Endometrial microvascular endothelial cells (primary cell): Measurements from ENCODE around the gene HCAR3. TPM values are rescaled to one million over a fixed set of nuclear protein-coding genes. Genes with fewer than 3 reads are reported as not detected.
"Not testable (repeated sequence)": the region's sequence is repeated elsewhere in the genome, so short reads cannot be mapped to it uniquely, and the experiment has no call there.

ENCODE experiments used
- in situ Hi-C: cut with HindIII; loops from 2 replicates; pipeline ENCODE4 v1.10.0; 2017; ENCODE audit warnings: low sequenced_read_pairs, low pct_unique_long_range_greater_than_20kb; ENCODE audit errors: inconsistent ontology term
- total RNA-seq: library from RNA; depleted of rRNA; stranded (reverse); fragments of >200 nt; gene quantifications from one replicate; pipeline ENCODE4 v1.2.3, GENCODE V29; 2015; ENCODE audit errors: inconsistent ontology term

HCAR3 gene
- total RNA-seq, 1 donor from 2014 or later = not detected

DNA sequence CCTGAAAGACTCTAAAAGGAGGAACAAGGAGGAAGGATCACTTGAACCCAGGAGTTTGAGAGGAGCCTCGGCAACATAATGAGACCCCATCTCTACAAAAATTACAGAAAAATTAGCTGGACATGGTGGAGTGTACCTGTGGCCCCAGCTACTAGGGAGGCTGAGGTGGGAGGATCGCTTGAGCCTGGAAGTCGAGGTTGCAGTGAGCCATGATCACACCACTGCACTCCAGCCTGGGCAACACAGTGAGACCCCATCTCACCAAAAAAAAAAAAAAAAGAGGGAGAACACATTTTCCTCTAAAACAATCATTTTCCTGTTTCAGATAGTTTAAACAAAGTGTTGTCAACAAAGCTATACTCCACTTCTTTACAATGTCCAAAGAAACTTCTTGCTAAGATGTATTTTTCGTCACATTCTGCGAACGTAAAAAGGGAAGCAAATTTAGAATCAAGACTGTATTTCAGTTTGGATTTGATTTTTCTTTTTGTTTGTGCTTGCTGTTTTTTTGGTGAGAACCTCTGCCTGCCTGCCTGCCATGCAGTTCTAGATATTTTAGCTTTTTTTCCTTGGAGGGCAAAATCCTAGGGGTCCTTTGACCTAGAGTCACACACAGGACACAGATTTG, 9.0 kb upstream of the HCAR3 start:
- in situ Hi-C loops = no loop called here

DNA sequence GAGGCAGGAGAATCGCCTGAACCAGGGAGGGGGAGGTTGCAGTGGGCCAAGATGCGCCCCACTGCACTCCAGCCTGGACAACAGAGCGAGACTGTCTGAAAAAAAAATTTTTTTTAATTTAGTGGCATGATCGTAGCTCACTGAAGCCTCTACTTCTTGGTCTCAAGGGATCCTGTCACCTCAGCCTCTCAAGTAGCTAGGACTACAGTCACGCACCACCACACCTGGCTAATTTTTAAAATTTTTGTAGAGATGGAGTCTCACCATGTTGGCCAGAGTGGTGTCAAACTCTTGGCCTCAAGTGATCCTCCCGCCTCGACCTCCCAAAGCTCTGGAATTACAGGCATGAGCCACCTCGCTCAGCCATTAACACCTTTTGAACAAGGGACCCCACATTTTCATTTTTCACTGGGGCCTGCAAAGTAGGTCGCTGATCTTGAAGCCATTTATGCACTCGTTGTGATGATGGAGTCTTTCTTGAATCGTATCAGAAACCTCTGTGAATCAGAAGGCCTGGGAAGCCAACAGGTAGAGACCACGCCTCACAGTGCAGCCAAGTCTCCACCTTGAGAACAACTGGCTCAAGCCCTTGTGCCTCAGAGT, 8.1 kb upstream of the HCAR3 start:
- in situ Hi-C loops = no loop called here

DNA sequence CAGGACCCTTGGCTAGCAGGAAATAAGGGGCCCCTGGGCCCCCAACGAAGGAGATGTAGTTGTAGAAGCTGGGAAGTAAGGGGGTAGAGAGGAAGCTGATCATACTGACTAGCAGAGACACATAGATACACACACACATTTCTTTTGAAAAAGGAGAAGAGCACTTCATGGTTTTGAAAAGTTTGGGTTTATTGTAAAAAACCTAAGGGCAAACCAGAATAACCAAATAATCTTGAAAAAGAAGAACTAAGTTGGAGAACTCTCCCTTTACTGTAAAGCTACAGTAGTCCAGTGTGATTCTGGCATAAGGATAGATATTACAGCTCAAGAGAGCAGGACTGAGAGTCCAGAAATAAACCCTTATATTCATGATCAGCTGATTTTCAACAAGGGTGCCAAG, 5.8 kb upstream of the HCAR3 start:
- in situ Hi-C loops = no loop called here

DNA sequence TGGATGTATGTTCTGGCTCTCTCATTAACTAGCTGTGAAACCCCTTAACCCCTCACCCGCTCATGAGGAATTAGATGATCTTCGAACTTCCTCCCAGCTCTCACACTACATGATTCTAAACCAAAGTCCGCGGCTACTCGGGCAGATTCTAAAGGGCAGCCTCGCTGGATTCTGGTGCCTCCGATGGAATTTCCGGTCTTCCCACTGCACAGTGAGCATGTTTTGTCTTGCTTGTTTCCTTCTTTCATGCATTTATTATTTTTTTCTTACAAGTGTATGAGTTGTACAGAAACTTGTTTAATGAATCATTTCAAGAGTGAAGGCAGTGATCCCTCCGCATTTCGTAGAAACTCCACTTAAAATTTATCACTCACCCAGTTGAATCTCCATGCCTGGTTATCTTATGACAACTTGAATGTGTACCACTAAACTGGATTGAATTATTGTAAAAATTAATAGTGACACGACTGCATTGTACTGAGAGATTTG, 4.5 kb upstream of the HCAR3 start:
- in situ Hi-C loops = no loop called here

DNA sequence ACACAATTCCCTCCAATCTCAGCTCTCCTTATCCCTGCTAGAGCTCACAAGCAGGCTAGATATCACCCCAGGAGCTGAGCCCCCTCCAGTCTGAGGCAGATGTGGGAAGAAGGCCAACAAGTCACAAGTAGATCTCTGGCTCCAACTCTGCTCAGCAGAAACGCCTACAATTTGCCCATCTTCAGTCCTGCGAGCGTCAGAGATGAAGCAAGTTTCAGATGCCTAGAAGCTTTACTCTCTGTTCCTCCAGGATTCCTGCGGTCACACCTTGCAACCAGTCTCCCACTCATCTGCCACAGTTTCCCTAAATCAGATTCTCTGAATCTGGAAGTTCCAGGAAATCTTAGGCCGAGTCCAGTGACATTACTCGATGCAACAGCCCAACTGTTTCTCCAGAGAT, 1.4 kb downstream of the HCAR3 start:
- in situ Hi-C loops = not testable (repeated sequence)

DNA sequence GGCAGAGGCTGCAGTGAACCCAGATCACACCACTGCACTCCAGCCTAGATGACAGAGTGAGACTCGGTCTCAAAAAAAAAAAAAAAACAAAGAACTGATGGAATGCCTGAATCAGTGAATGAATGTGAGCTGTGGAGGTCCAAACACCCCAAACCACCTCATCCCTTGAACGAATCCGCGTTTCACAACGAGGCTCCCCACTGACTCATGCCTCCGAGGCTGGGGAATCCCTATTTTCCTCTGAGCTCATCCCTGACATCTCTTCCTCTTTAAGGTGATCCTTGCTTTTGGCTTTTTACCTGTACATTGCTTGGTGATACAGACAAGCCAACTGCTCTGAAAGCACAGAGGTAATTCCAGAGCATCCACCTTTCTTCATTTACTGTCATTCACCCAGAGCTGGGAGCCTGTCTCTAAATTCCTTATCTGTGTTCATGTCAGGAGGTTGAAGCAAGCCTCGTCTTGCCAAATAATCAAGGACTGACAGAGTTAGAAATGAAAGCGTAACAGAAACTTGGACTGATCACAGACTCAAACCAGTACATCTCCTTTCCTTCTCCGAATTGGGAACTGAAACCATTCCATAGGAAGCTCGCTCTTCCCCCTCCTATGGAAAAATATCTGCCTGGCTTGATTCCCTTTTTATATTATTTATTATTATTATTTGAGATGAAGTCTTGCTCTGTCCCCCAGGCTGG, 3.0 kb downstream of the HCAR3 start:
- in situ Hi-C loops = not testable (repeated sequence)

DNA sequence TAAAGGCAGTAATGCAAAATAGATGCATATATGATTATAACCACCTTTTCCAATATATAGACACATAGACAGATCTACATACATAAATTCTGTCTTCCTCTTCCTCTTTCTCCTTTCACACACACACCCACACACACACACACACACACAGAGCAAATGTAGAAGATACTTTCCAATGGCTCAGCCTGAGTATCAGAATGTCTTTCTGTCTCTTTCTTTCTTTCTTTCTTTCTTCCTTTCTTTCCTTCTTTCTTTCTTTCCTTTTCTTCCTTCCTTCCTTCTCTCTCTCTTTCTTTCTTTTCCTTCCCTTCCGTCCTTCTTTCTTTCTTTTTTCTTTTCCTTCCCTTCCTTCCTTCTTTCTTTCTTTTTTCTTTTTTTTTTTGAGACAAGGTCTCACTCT, 5.3 kb downstream of the HCAR3 start:
- in situ Hi-C loops = not testable (repeated sequence)

DNA sequence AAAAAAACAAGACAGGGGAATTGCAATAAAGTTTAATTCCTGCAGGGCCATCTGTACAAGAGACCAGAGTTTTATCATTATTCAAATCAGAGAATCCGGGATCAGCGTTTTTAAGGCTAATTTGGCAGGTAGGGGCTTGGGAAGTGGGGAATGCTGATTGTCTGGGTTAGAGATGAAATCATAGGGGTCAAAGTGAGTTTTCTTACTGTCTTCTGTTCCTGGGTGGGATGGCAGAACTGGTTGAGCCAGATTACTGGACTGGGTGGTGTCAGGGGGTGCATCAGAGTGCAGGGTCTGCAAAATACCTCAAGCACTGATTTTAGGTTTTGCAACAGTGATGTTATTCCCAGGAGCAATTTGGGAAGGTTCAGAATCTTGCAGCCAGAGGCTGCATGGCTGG, 6.3 kb downstream of the HCAR3 start:
- in situ Hi-C loops = not testable (repeated sequence)

DNA sequence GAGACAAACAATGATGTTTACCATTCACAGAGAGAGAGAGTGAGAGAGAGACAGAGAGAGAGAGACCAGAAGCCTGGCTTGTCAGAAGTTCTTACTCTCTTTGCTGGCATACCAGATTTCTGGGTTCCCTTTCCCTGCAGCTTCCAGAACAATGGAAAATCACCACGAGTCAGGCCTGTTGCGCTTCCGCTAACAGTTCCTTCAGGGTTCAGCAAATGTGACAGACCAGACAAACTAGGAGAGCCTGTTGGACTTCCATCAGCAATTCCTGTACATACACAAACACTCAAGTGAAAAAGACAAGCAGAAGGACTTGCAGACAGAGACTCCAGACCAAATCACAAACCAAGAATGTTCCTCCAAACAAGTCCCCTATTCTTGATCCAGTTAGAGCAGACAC, 7.3 kb downstream of the HCAR3 start:
- in situ Hi-C loops = not testable (repeated sequence)

DNA sequence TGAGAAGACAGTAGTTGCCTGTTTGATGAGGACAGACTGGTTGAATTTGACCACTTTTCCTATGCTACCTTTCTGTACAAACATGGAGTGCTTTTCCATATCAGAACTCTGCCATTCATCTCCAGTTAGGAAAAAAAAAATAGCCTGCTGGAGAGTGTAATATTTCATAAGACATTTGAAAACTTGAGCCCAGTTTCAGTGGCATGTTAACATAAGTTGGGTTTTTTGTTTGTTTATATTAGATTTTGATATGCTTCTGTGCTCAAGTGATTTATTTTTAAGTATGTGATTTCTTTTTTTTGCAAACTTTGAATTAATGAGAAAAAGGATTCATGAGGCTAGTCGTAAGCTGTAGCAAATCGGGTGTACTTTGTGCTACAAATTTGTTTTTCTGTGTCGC, 12.8 kb downstream of the HCAR3 start:
- in situ Hi-C loops = not testable (repeated sequence)

DNA sequence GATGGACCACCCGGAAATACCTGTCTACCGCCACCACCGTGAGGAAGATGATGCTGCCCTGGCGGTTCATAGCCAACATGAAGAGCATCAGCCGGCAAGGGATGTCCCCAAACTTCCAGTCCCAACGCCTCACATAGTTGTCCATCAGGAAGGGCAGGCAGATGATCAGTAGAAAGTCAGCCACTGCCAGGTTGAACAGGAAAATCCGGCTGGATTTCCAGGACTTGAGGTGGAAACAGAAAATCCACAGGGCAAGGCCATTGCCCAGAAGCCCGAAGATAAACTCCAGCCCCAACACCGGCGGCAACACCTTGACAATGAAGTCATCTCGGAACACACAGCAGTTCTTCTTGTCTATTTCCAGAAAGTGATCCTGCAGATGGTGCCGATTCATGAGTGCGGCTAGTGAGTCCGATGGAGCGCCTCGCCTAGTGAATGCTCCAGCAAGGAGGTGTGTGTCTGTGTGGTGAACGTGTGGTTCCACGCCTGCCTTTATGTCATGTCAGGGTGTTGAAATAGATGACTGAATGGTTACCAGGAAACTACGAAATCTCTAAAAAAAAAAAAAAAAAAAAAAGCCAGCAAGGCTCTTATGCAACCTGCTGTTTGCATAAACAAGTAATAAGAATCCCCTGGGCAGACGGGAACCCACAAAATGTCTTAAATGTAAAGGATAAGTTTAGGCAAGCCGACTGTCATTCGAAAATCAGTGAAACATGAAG, 13.6 kb downstream of the HCAR3 start, which contains the start of gene HCAR2:
Gene HCAR2, minus strand, starts transcription at position 468 of the 722 bp plus-strand sequence. Its CDS starts 74 bp downstream, at position 394.
- in situ Hi-C loops = not testable (repeated sequence)

DNA sequence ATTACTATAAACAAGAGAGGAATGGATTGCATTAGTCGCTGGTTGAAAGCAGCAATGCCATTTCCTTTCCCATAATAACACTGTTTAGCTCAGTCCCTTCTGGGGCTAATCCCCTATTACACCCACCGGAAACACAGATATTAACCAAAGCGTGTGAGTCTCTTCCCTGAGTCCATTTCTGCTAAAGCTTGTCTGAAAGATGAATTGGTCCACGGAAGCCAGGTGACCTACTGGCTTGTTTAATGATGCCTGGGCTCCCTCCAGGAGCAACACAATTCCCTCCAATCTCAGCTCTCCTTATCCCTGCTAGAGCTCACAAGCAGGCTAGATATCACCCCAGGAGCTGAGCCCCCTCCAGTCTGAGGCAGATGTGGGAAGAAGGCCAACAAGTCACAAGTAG, 15.1 kb downstream of the HCAR3 start:
- in situ Hi-C loops = not testable (repeated sequence)

DNA sequence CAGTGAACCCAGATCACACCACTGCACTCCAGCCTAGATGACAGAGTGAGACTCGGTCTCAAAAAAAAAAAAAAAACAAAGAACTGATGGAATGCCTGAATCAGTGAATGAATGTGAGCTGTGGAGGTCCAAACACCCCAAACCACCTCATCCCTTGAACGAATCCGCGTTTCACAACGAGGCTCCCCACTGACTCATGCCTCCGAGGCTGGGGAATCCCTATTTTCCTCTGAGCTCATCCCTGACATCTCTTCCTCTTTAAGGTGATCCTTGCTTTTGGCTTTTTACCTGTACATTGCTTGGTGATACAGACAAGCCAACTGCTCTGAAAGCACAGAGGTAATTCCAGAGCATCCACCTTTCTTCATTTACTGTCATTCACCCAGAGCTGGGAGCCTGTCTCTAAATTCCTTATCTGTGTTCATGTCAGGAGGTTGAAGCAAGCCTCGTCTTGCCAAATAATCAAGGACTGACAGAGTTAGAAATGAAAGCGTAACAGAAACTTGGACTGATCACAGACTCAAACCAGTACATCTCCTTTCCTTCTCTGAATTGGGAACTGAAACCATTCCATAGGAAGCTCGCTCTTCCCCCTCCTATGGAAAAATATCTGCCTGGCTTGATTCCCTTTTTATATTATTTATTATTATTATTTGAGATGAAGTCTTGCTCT, 16.4 kb downstream of the HCAR3 start:
- in situ Hi-C loops = not testable (repeated sequence)

DNA sequence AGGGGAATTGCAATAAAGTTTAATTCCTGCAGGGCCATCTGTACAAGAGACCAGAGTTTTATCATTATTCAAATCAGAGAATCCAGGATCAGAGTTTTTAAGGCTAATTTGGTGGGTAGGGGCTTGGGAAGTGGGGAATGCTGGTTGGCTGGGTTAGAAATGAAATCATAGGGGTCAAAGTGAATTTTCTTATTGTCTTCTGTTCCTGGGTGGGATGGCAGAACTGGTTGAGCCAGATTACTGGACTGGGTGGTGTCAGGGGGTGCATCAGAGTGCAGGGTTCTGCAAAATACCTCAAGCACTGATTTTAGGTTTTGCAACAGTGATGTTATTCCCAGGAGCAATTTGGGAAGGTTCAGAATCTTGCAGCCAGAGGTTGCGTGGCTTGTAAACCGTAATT, 19.7 kb downstream of the HCAR3 start:
- in situ Hi-C loops = not testable (repeated sequence)

DNA sequence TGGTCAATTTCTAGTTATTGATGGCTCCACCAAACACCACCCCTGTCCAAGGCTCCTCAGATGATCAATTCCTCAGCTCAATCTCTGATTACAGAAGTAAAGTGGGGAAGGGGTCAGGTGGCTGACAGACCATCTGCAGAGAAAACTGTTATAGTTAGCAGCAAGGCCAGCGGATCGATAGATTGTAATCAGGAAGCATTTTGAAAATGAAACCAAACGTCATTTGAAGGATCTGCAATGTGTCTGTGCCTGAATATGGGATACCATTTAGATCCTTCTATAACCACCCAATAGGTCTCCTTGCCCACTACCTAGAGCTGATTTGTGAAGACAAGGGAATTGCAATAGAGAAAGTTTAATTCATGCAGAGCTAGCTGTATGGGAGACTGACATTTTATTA, 25.0 kb downstream of the HCAR3 start:
- in situ Hi-C loops = no loop called here

DNA sequence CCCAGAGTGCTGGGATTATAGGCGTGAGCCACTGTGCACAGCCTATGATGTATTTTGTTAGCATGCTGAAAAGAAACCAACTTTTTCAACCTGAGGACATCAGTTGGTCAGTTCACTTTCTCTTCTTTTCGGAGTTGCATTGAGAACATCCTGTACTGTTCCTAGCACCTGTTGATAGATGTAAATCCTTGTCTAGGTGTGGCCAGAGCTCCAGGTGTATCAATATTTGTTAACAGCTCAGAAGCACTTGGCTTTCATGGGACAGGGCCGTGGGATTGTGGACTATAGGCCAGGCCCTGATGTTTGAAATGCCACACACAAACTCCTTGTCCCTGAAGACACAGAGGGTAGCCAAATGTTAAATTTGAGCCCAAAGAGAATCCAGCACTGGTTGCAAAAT, 28.3 kb downstream of the HCAR3 start:
- in situ Hi-C loops = no loop called here

DNA sequence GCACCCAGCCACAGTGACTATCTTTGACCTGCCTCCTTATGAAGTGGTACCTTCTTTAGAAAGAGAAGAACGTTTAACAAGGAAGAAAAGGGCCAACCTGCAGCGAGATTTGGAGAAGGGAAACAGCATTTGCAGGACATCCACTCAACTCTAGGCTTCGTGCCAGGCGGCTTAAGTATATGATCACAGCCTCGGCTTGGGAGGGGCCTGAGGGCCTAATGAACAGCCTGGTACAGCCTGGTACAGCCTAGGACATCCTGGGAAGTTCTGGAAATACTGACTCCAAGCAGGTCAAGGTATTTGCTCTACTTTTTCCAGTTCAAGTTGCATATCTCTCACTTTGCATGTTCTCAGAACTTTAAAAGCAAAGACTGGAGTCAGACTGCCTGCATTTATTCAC, 29.5 kb downstream of the HCAR3 start:
- in situ Hi-C loops = no loop called here

DNA sequence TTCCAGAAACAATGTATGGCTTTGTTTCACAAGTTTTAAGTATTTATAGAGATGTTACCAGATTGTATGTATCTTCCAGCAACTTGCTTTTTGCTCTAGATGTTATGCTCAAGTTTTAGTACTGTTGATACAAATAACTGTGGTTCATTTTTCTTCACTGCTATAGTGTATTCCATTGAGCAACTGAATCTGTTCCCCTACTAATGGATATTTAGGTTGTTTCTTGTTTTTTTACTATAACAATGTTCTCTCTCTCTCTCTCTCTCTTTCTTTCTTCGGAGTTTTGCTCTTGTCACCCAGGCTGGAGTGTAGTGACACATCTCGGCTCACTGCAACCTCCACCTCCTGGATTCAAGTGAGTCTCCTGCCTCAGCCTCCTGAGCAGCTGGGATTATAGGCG, 30.1 kb downstream of the HCAR3 start:
- in situ Hi-C loops = no loop called here

DNA sequence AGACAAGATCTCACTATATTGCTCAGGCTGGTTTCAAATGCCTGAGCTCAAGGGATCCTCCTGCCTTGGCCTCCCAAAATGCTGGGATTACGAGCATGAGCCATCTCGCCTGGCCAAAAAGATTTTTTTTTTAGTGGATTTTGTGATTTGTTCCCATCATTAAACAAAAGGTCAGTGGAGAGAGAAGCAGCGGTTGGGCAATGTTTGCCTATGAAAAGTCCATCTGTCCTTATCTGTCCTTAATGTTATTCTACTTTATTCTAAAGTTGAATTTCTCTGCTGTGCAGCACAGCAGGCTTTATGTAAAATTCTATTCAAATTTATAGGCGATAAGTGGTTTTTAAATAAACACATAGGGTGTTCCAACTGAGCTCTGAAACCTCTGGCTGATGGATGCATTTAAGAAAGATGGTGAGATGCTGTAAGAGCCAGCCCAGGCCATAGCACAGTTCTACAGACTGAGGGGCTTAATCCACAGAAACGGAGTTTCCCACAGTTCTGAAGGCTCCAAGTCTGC, 32.3 kb downstream of the HCAR3 start:
- in situ Hi-C loops = no loop called here
